ENCODE data around the gene ATG4B. TPM values are rescaled to one million over a fixed set of nuclear protein-coding genes. Genes with fewer than 3 reads are reported as not detected.

The ATG4B gene
- total RNA-seq, 4 donors from 2014 or later = 44.2 to 72.1 (median 66.0) TPM

- Histone ChIP-seq H3K4me1 (peaks cover 0 to 8% (median 0%) of the 10 kb centered on the region in 3 donors), H3K36me3 (peaks cover 0 to 88% of the 10 kb centered on the region in 2 donors), H3K9me3 (no peaks in the 10 kb centered on the region), H3K27me3 (no peaks in the 10 kb centered on the region), H3K27ac (no peak overlapping the region), H3K4me3 (no peak overlapping the region)
- no peak for ATAC-seq
- no peak for TF ChIP-seq EP300 (IDR thresholded peaks at IDR 0.05)
- no peak for TF ChIP-seq POLR2AphosphoS5 (IDR thresholded peaks at IDR 0.05)
- no peak for TF ChIP-seq CTCF (IDR thresholded peaks at IDR 0.05)
- no peak for TF ChIP-seq POLR2A (IDR thresholded peaks at IDR 0.05)
- 81 to 83% methylated on average over 4 to 6 of the region's 12 CpGs for WGBS, 2 donors (ENCODE audit: low coverage in 1 of 2)
These were observed 17.1 kb downstream of the ATG4B start for GRCh38 chr2:241654551-241654950.

- TF ChIP-seq EP300 (IDR thresholded peaks at IDR 0.05) = no peak
- TF ChIP-seq POLR2AphosphoS5 (IDR thresholded peaks at IDR 0.05) = no peak
- TF ChIP-seq CTCF (IDR thresholded peaks at IDR 0.05) = no peak
- no peak for TF ChIP-seq POLR2A (IDR thresholded peaks at IDR 0.05)
- Histone ChIP-seq H3K9me3 (no peaks in the 10 kb centered on the region), H3K36me3 (peaks cover 0 to 99% of the 10 kb centered on the region in 2 donors), H3K4me1 (no peaks in the 10 kb centered on the region), H3K27ac (no peak overlapping the region), H3K27me3 (no peaks in the 10 kb centered on the region), H3K4me3 (no peak overlapping the region)
- 85 to 86% methylated on average over 7 to 16 of the region's 17 CpGs for WGBS, 2 donors (ENCODE audit: low coverage in 1 of 2)
- ATAC-seq = no peak
These were observed 18.2 kb downstream of the ATG4B start for GRCh38 chr2:241655516-241656189.

GRCh38 chr2:241656190-241656741 is 18.8 kb downstream of the ATG4B start:
- Histone ChIP-seq H3K9me3 (no peaks in the 10 kb centered on the region), H3K27me3 (no peaks in the 10 kb centered on the region), H3K36me3 (peaks cover 0 to 100% of the 10 kb centered on the region in 2 donors), H3K4me1 (no peaks in the 10 kb centered on the region), H3K4me3 (no peak overlapping the region), H3K27ac (no peak overlapping the region)
- no peak for TF ChIP-seq POLR2A (IDR thresholded peaks at IDR 0.05)
- no peak for TF ChIP-seq CTCF (IDR thresholded peaks at IDR 0.05)
- no peak for TF ChIP-seq POLR2AphosphoS5 (IDR thresholded peaks at IDR 0.05)
- no peak for TF ChIP-seq EP300 (IDR thresholded peaks at IDR 0.05)
- no peak for ATAC-seq
- WGBS, 2 donors (ENCODE audit: low coverage in 1 of 2) = 80 to 92% methylated on average over 1 to 11 of the region's 13 CpGs

- H3K27ac ChIP-seq = no peak overlapping the region
- H3K4me1 ChIP-seq = no peaks in the 10 kb centered on the region
- no peaks in the 10 kb centered on the region for H3K27me3 ChIP-seq
- no peak for ATAC-seq
- no peak for TF ChIP-seq POLR2AphosphoS5 (IDR thresholded peaks at IDR 0.05)
- TF ChIP-seq EP300 (IDR thresholded peaks at IDR 0.05) = no peak
- no peak for TF ChIP-seq POLR2A (IDR thresholded peaks at IDR 0.05)
- no peak for TF ChIP-seq CTCF (IDR thresholded peaks at IDR 0.05)
- no peaks in the 10 kb centered on the region for H3K9me3 ChIP-seq
- WGBS, 2 donors (ENCODE audit: low coverage in 1 of 2) = 83 to 92% methylated on average over 1 to 8 of the region's 15 CpGs
- peaks cover 0 to 100% of the 10 kb centered on the region in 2 donors for H3K36me3 ChIP-seq
- no peak overlapping the region for H3K4me3 ChIP-seq
These were observed 20.3 kb downstream of the ATG4B start for GRCh38 chr2:241657786-241658254.

- TF ChIP-seq POLR2AphosphoS5 (IDR thresholded peaks at IDR 0.05) (no peak), POLR2A (IDR thresholded peaks at IDR 0.05) (no peak), EP300 (IDR thresholded peaks at IDR 0.05) (no peak), CTCF (IDR thresholded peaks at IDR 0.05) (no peak)
- no peak for ATAC-seq
- Histone ChIP-seq H3K4me3 (no peak overlapping the region), H3K27ac (no peak overlapping the region), H3K27me3 (no peaks in the 10 kb centered on the region), H3K36me3 (peaks cover 0 to 99% of the 10 kb centered on the region in 2 donors), H3K4me1 (no peaks in the 10 kb centered on the region), H3K9me3 (no peaks in the 10 kb centered on the region)
- 60 to 76% methylated on average over 1 to 3 of the region's 5 CpGs for WGBS, 2 donors (ENCODE audit: low coverage in 1 of 2)
These were observed 20.8 kb downstream of the ATG4B start for GRCh38 chr2:241658296-241658695.
